Activated CD4-positive, alpha-beta T cell treated with anti-CD3 and anti-CD28 coated beads, Interleukin-2, amount 50 U/mL, for 16 hours (primary cell): ENCODE results near the gene GUCY1B1.

Source experiments
- DNase-seq: peaks from one replicate; pipeline ENCODE4 v3.0.0-alpha.2; 2020

The GUCY1B1 gene

GRCh38 chr4:155758481-155759371 is at the start of gene GUCY1B1:
Gene GUCY1B1 (plus strand): TSS chr4:155759021. CDS start chr4:155759141, 120 bp downstream.
- peak; percentile 77 for DNase-seq

DNA sequence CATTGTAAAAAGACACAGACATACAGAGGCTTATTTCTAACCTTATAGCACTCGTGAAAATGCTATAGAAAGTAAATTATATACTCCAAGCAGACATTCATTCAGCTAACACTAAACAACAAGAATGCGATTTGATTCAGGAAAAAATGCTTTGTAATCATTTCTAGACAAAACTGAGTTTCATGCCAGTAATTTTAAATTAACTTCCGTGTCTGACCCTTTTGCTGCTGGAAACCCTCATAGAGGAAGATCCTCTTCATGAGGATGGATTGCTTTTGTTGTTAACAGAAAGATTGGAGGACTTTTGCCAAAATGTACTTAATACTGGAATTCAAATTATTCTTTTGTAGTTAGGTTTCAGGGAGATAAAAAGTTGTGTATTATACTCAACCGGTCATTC is 48.9 kb upstream of the GUCY1B1 start:
- no peak for DNase-seq

DNA sequence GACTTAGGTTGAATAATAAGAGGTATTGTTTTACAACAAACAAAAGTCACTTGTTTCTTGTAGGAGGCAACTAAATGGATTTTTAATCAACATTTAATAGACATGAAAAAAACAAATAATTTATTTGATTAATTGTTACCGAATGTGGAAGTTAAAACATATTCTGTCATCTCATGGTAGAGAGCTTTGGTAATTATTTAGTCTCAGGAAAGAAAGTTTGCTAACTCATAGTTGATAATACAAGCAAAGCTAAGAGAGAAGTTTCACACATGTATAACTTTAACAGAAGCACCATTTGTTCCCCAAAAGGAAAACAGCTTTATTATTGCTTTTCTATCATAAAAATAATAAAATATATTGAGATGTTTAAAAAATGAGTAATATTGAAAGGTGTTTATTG is 47.3 kb upstream of the GUCY1B1 start:
- DNase-seq, result no peak

GRCh38 chr4:155712846-155713245 is 46.0 kb upstream of the GUCY1B1 start:
- no peak for DNase-seq

- DNase-seq, result no peak
Measured at GRCh38 chr4:155713911-155714310, 44.9 kb upstream of the GUCY1B1 start.

DNA sequence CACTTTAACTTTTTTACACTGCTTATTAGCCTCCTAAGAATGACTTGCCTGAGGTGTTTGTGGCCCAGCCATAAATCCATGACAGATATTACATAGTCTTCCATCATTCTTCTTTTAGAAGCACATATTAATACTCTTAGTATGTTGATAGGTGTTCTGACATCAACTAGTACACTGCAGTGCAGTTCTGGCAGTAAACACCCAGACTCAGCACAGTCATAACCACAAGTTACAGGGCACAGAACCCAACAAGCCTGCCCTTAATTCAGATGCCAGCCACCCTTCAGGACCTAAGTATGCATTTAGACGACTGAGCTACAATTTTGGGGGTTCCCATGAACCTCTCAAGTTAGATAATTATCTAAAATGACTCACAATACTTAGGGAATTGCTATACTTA is 36.5 kb upstream of the GUCY1B1 start:
- no peak for DNase-seq

GRCh38 chr4:155722816-155723499 is 35.9 kb upstream of the GUCY1B1 start:
- DNase-seq, result no peak

DNA sequence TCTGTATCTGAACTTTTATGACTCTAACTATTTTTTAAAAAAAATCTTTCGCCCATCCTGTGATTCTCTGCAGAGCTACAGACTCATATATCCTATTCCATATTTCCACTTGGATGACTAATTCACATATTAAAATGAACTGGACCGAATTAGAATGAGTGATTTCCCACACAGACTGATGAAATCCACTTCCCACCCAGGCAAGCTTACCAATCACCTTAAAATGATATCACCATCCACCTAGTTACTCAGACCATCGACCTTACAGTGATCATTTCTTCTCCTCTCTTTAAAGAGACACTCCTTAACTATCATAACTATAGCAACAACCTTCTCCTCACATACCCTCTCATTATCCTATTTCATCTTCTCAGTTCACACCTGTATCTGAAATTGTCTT is 34.1 kb upstream of the GUCY1B1 start:
- DNase-seq, result no peak

DNA sequence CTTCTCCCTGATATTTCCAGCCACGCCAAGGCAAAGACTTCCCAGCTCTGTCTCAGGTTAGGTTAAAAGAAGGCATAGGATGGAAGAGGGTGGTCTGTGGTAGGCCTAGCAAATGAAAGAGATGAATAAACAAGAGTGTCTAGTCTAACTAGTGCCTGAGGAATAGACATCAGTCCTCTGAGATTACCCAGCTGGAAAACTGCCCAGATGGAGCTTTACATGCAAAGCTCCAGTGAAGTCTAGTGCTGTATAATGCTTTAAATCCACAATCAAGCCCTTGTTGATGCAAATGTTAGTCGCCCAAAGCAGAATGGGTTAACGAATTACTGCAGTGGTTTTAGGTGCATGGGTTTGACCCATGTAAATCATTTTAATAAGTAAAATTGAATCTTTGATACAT is 24.8 kb upstream of the GUCY1B1 start:
- no peak for DNase-seq

DNA sequence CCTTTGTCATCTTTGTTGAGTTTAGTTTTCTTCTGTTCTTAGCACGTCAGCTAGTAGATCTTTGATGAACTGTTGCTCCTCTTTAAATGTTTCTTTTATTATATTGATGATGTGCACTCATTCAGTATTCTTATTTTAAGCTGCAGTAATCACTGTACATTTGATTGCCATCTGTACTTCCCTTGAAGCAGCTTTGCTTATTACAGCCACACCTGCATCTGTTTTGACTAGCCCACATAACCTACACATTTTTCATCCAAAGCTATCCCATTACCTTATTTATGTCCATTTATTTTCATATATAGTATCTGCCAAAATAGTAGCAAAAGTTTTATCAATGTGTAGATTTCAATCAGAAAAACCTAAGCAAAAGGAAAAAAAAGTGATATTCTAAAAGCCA is 23.9 kb upstream of the GUCY1B1 start:
- DNase-seq, result no peak

DNA sequence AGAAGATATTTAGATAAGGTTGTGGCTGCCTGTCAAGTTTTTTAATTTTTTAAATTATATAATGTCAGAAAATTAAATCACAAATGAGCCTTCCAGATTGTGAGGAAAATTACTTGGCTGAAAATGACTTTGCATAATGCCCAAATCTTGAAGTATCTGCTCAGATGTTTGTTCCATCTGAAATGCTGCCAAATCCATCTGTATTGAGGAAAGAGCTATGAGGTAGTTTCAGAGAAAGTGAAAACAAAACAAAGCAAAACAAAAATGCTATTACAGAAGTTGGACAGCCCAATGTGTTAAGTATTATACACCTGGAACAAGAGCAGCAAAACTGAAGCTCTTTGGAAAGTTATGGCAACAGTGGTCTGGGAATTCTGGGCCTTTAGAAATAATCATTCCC is 23.3 kb upstream of the GUCY1B1 start:
- no peak for DNase-seq

- no peak for DNase-seq
Measured at GRCh38 chr4:155738548-155738947, 20.3 kb upstream of the GUCY1B1 start.

- no peak for DNase-seq
Measured at GRCh38 chr4:155741546-155741945, 17.3 kb upstream of the GUCY1B1 start.

- DNase-seq, result no peak
Measured at GRCh38 chr4:155742310-155743015, 16.4 kb upstream of the GUCY1B1 start.

DNA sequence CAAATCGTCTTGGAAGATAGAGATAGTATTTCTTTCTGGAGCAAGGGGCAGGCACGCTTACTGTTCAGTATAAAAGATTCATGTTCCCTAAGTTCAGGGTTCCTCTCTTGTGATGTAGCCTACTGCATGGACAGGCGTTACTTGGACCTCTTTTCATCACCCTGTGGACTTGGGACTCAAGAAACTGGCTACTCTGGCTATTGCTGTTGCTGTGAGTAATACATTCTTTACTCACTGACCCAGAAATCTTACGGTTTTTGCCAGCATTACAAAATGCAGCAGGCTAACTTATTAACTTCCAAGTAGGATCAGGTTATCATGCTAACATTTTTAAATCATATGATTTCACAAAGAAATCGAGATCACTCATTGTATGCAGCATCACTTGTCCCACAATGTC is 12.8 kb upstream of the GUCY1B1 start:
- DNase-seq, result no peak

DNA sequence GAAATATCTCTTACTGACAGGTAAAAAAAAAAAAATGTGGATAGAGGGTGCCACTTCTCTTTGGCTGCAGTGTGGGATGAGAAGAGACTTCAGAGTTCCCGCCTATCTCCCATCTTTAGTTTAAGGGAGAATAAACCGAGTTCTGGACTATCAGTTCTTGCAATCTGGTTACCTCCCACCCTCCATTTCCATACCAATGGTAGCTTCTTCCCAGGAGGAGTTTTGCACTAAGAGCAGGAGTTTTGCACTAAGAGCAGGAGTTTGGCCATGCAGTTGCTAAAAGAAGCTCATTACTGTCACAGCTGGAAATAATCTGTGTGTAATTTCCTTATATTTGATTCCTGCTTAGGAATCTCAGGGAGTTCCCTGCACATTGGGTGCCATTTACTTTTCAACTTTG is 10.8 kb upstream of the GUCY1B1 start:
- DNase-seq, result no peak

DNA sequence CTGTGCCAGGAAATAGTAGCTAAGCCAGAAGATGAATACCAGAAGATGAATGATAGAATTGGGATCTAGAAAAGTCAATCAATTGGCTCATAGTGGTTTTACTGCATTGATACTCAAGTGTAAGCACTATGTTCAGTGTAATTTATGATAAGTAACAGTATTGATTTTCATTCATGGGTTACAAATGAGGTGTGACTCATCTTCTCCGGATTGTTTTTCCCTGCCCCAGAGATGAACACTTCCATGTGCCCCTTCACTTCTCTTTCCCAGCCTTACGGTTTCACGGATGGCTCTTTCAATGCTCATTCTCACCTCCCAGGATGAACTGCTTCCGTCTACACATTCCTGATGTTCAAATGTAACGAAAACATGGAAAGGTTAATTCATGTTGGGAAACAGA is 9.8 kb upstream of the GUCY1B1 start:
- no peak for DNase-seq

DNA sequence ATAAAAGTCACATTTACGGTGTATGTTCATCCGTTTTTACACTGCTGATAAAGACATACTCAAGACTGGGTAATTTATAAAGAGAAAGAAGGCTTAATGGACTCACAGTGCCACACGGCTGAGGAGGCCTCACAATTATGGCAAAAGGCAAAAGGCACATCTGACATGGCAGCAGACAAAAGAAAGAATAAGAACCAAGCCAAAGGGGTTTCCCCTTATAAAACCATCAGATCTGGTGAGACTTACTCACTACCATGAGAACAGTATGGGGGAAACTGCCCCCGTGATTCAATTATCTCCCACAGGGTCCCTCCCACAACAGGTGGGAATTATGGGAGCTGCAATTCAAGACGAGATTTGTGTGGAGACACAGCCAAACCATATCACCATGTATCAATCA is 7.3 kb upstream of the GUCY1B1 start:
- DNase-seq, result no peak

GRCh38 chr4:155757745-155758265 is 1.0 kb upstream of the GUCY1B1 start:
- DNase-seq, result no peak

DNA sequence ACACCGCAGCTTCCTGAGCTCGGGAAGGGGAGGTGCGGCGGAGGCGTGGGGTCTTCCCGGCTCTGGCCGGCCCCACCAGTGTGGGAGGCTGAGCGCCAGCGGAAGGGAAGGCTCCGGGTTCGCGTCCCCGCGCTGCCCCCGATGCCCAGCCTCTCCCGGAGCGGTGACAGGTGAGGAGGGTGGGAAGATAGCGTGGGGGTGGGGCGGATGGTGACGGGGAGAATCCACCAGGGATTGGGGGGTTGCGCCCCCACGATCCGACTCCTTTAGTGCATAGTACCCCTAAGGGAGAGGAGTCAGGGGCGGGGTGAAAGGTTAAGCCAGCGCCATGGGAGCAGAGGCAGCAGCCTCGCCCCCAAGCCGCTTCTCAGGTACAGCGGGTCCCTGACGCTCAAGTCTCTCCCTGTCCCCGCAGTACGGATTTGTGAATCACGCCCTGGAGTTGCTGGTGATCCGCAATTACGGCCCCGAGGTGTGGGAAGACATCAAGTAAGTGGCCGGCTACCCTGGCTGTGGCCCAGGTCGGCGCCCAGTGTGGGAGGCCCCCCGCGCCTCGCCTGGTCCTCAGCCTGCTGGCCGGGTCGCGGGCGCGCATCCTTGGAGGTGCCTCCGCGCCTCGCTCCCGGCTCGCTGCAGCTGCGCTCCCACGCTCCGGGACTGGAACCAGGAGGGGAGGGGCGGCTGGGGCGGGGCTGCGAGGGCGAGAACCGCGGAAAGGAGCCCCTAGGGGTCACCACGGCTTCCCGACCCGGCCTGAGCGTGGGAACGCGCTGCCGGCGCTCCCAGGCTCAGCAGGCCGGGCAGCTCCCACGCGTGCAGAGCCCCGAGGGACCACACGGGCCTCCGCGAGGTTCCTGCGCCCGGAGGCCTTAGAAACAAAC is 791 bp downstream of the GUCY1B1 start:
- no peak for DNase-seq

DNA sequence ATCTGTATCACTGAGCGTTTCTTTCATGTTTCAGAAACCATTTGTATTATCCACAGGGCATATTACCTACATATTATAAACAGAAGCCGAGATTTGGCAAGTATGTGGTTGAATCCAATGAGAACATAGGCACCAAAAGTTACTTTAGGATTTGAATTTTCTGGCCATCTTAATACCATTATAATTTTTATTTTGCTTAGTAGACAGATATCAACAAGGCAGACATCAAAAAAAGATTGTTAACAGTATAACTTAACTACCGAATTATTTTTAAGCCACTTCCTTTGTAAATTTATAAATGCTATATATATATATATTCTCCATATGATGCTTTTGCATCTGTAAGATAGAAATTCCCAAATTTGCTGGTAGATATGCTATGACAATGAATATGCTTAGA is 2.2 kb downstream of the GUCY1B1 start:
- no peak for DNase-seq

GRCh38 chr4:155761916-155762315 is 3.1 kb downstream of the GUCY1B1 start:
- DNase-seq, result no peak
